ENCODE results near the gene SERPINB7.

- no peak for TF ChIP-seq CTCF (IDR thresholded peaks at IDR 0.05; ENCODE audit: poor library complexity)
- TF ChIP-seq EZH2 (IDR thresholded peaks at IDR 0.05; ENCODE audit: borderline replicate concordance) = no peak
- TF ChIP-seq EZH2phosphoT487 (IDR thresholded peaks at IDR 0.05; ENCODE audit: low read depth, severe bottlenecking, unreplicated experiment) = no peak
Observed at GRCh38 chr18:63779386-63779785, 4.2 kb downstream of the SERPINB7 start.
